Esophagus muscularis mucosa (tissue), 4 donors: Measurements from ENCODE around the gene CPNE6. TPM values are rescaled to one million over a fixed set of nuclear protein-coding genes. Genes with fewer than 3 reads are reported as not detected.

Experiments used
- DNase-seq: peaks from one replicate; pipeline ENCODE4 v3.0.0-alpha.2; 2017; ENCODE audit errors: extremely low spot score
- H3K27ac ChIP-seq, 4 donors: fragments of 200-600 bp; sonication (generic); replicated peaks in 1 of 4; 1 replicate in 3 of 4; 2 replicates in 1 of 4; pipeline ENCODE4 v1.5.1; 2016 to 2019; ENCODE audit warnings: mild to moderate bottlenecking in 1 of 4
- H3K27me3 ChIP-seq, 4 donors: fragments of 200-600 bp; sonication (generic); one replicate each; pipeline versions ENCODE4 v1.5.1 to v1.6.0; 2016 to 2019
- H3K36me3 ChIP-seq, 4 donors: fragments of 200-600 bp; sonication (generic); one replicate each; pipeline ENCODE4 v1.5.1; 2016 to 2019
- H3K4me1 ChIP-seq, 4 donors: fragments of 200-600 bp; sonication (generic); one replicate each; pipeline ENCODE4 v1.5.1; 2016 to 2019
- H3K4me3 ChIP-seq, 4 donors: fragments of 200-600 bp; sonication (generic); 1 replicate in 2 of 4; 2 replicates in 2 of 4; pipeline ENCODE4 v1.5.1; 2016 to 2019; ENCODE audit warnings: mild to moderate bottlenecking in 4 of 4, moderate library complexity in 1 of 4
- H3K9me3 ChIP-seq, 4 donors: fragments of 200-600 bp; sonication (generic); 1 replicate in 3 of 4; 2 replicates in 1 of 4; pipeline ENCODE4 v1.5.1; 2016 to 2019
- EP300 ChIP-seq: sonication (generic); formaldehyde crosslinking; IDR thresholded peaks from one replicate; pipeline ENCODE4 v1.6.1; 2017; ENCODE audit warnings: antibody characterized with exemption
- POLR2A ChIP-seq: fragments of 450-650 bp; IDR thresholded peaks from one replicate; pipeline ENCODE4 v1.6.1; 2017; ENCODE audit warnings: antibody characterized with exemption, moderate library complexity, mild to moderate bottlenecking, low read depth
- POLR2AphosphoS5 ChIP-seq, 2 donors: sonication (generic); formaldehyde crosslinking; IDR thresholded peaks; one replicate each; pipeline ENCODE4 v1.6.1; 2017; ENCODE audit warnings: antibody characterized with exemption in 2 of 2
- WGBS: methylation state at CpG from one replicate; pipeline ENCODE4 v1.1.5; 2018; 5-methylcytosine and 5-hydroxymethylcytosine counted together
- intact Hi-C: fragments of 100-400 bp; cut with DNase I; formaldehyde crosslinking; loops from one replicate; pipeline ENCODE4 v1.15.1; 2023
- total RNA-seq, 4 donors: library from RNA; depleted of rRNA; stranded (reverse); fragments of >200 nt; gene quantifications; one replicate each; pipeline versions ENCODE4 v1.1.0 to v1.2.1, GENCODE V29; 2016
- TF ChIP-seq, protein P1 (sequence below), 3 experiments: fragments of 200-600 bp in 2 of 3; fragments of 450-650 bp in 1 of 3; sonication (generic) in 2 of 3; IDR thresholded peaks; one replicate each; pipeline ENCODE4 v1.5.1; 2017 to 2019; ENCODE audit warnings: antibody characterized with exemption in 3 of 3, mild to moderate bottlenecking in 2 of 3, moderate library complexity in 1 of 3

The CPNE6 gene
- total RNA-seq, 4 donors from 2014 or later = 0.26 to 0.34 (median 0.33) TPM; not detected in 1

DNA sequence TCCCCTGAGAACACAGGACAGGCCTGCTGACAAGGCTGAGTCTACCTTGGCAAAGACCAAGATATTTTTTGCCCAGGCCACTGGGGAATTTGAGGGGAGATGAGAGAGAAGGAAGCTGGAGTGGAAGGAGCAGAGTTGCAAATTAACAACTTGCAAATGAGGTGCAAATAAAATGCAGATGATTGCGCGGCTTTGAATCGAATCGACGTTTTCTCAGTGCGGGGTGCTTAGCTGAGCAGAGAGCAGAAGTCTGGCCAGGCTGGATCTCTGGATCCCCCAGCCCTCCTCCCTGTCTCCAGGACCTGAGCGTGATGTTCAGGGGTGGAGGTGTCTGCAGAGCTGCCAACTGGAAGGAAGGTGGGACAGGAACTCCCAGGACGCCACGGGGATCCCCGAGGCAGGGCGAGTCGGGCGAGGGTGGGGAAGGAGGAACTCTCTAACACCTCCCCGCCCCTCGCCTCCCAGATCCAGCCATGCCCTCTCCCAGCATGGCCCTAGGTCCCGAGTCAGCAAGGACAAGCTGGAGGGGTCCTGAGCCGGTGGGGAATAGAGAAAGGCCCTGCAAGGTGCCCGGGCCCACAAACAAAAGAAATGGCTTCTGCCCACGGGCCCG is 20.1 kb upstream of the CPNE6 start:
- Histone ChIP-seq H3K4me1 (peaks cover 12 to 22% (median 19%) of the 10 kb centered on the region in 4 donors), H3K9me3 (no peaks in the 10 kb centered on the region), H3K27me3 (peaks cover 0 to 10% (median 0%) of the 10 kb centered on the region in 4 donors), H3K27ac (peak overlapping the region; percentile 60 to 72 (median 66)), H3K36me3 (no peaks in the 10 kb centered on the region), H3K4me3 (peak overlapping the region; percentile 55 to 73 (median 63))
- no peak for TF ChIP-seq POLR2A
- TF ChIP-seq POLR2AphosphoS5 (IDR thresholded peaks at IDR 0.05) = no peak
- TF ChIP-seq, protein P1, sequence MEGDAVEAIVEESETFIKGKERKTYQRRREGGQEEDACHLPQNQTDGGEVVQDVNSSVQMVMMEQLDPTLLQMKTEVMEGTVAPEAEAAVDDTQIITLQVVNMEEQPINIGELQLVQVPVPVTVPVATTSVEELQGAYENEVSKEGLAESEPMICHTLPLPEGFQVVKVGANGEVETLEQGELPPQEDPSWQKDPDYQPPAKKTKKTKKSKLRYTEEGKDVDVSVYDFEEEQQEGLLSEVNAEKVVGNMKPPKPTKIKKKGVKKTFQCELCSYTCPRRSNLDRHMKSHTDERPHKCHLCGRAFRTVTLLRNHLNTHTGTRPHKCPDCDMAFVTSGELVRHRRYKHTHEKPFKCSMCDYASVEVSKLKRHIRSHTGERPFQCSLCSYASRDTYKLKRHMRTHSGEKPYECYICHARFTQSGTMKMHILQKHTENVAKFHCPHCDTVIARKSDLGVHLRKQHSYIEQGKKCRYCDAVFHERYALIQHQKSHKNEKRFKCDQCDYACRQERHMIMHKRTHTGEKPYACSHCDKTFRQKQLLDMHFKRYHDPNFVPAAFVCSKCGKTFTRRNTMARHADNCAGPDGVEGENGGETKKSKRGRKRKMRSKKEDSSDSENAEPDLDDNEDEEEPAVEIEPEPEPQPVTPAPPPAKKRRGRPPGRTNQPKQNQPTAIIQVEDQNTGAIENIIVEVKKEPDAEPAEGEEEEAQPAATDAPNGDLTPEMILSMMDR (IDR thresholded peaks at IDR 0.05) = no peak
- no peak for TF ChIP-seq EP300
- 41% methylated on average over 11 of the region's 20 CpGs for whole genome bisulfite sequencing
- intact Hi-C loops = loop anchor here (5.0 kb wide), 1 partner anchor 39 kb away; no protein-coding TSS in a partner anchor
- DNase-seq = no peak

DNA sequence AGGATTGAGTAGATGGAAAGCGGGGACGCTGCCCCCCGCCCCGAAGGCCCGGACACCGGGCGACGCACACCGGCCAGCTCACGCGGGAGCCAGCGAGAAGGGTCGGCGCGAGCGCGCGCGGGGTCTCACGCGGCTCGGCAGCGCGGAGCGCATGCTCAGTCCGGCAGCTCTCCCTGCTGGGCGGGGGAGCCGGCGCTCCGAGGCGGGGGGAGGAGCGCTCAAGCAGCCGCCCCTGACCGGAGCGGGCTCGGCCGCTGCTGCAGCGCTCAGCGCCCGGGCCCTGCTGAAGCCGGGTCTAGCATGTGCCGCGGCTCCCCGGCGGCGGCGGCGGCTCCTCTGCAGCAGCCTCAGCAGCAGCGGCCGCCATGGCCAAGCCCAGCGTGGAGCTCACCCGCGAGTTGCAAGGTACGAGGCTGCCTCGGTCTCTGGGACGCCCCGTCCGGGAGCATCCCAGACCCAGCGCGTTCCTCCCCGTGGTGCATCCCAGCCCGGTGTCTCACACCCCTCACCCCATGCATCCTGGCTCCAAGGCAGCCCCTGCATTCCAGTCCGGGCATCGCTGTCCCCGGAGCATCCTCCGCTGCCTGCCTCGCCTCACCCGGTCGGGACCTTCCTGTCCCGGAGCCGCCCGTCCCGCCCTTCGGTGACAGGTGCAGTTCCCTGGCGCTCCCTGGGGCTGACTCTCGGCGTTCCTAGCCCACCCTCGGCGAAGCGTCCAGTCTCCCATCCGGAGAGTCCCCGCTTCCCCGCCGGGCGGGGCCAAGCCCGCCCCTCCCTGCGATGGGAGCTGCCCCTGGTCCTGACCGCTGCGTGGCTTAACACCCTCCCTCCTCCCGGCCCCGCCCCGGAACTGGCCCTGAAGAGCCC is 19.3 kb upstream of the CPNE6 start, which contains the start of gene CARMIL3:
CARMIL3 (plus strand) TSS at position 221 of the 867 bp plus-strand sequence; CDS start at position 366, 145 bp downstream.
- Histone ChIP-seq H3K4me1 (peaks cover 12 to 22% (median 19%) of the 10 kb centered on the region in 4 donors), H3K9me3 (no peaks in the 10 kb centered on the region), H3K27ac (peak within 1 kb of the TSS; percentile 60 to 72 (median 66)), H3K27me3 (peaks cover 0 to 12% (median 0%) of the 10 kb centered on the region in 4 donors), H3K4me3 (peak within 1 kb of the TSS; percentile 55 to 73 (median 63)), H3K36me3 (no peaks in the 10 kb centered on the region)
- WGBS = 0% methylated on average over 19 of the region's 92 CpGs
- TF ChIP-seq, protein P1 (IDR thresholded peaks at IDR 0.05) = no peak
- TF ChIP-seq EP300 (no peak), POLR2AphosphoS5 (IDR thresholded peaks at IDR 0.05) (peak; percentile 31 to 50), POLR2A (no peak)
- intact Hi-C loops = loop anchor here (5.0 kb wide), 1 partner anchor 40 kb away; no protein-coding TSS in a partner anchor
- DNase-seq = no peak

DNA sequence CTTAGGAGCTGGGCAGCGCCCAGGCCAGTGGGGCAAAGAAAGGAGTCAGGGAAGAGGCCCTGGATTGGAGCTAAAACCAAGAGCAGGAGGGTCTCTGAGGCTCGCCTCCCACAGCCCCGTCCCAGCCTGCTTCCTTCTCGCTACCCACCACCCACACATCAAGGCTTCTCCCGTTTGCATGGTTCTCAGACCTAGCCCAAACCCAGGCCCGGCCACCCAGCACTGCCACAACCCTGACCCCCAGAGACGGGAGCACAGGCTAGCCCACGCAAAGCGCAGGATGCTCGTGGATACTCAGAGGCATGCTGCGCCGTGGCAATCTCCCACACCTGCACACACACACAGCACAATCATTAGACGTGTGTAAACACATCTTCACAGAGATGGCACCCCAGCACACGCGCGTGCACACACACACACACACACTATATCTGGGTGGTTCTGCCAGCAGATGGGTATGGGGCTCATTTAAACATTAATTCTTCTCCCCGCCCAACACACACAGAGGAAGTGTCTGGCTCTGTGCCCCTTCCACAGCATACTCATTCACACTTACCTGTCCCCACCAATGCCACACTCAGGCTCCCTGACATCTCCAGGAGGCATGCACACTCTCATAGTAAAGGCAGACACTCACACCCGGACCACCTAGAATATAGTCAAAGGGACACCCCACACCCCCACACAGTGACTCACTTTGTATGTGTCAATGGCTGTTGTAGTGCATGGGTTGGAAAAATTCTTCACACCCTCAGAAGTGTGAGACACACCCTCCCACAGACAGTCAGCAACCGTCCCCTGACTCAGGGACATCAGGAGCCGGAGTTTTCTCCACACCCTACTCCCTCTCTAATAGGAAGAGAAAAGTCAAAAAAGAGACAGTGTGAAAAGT is 18.5 kb upstream of the CPNE6 start:
- Histone ChIP-seq H3K4me1 (peaks cover 12 to 22% (median 19%) of the 10 kb centered on the region in 4 donors), H3K9me3 (no peaks in the 10 kb centered on the region), H3K4me3 (peak overlapping the region; percentile 55 to 73 (median 63)), H3K36me3 (no peaks in the 10 kb centered on the region), H3K27ac (no peak overlapping the region), H3K27me3 (peaks cover 0 to 15% (median 0%) of the 10 kb centered on the region in 4 donors)
- WGBS = 53% methylated on average over 20 of the region's 20 CpGs
- no peak for DNase-seq
- TF ChIP-seq, protein P1 (IDR thresholded peaks at IDR 0.05) = no peak
- intact Hi-C loops = loop anchor here (5.0 kb wide), 1 partner anchor 41 kb away; no protein-coding TSS in a partner anchor

DNA sequence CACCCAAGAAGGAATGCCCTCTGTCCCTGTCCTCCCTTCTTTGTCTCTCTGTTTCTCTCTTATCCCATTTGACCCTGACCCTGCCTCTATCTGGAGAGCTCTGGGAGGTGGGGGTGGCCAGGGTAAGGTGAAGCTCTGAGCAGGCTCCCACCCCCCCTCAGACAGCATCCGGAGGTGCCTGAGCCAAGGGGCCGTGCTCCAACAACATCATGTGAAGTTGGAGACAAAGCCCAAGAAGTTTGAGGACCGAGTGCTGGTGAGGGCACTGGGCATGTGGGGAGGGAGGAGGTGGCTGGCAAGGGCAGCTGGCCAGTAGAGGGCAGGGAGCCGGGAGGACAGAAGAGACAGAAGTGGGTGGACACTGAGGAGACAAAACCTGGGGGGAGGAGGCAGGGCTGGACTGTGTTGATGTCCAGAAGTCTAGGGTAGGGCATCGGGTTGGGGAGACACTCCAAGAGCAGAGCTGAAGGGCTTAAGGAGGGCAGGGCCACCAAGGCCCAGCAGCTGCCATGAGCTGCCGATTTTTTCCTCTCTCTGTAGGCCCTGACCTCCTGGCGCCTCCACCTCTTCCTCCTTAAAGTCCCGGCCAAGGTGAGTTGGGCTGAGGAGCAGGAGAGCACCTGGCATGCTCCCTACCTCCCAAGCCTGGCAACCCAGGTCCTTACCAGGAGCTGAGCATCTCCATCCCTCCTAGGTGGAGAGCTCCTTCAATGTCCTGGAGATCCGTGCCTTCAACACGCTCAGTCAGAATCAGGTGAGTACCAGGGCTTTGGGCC is 17.6 kb upstream of the CPNE6 start:
- no peaks in the 10 kb centered on the region for H3K9me3 ChIP-seq
- 84% methylated on average over 10 of the region's 10 CpGs for WGBS
- no peak overlapping the region for H3K27ac ChIP-seq
- peaks cover 12 to 29% (median 23%) of the 10 kb centered on the region in 4 donors for H3K4me1 ChIP-seq
- H3K36me3 ChIP-seq = no peaks in the 10 kb centered on the region
- TF ChIP-seq POLR2A (no peak), POLR2AphosphoS5 (IDR thresholded peaks at IDR 0.05) (no peak), EP300 (no peak)
- TF ChIP-seq, protein P1 (IDR thresholded peaks at IDR 0.05) = no peak
- H3K4me3 ChIP-seq = no peak overlapping the region
- peaks cover 0 to 16% (median 0%) of the 10 kb centered on the region in 4 donors for H3K27me3 ChIP-seq
- no peak for DNase-seq
- intact Hi-C loops = loop anchor here (5.0 kb wide), 1 partner anchor 41 kb away; no protein-coding TSS in a partner anchor
